Stimulated activated CD4-positive, alpha-beta T cell treated with anti-CD3 and anti-CD28 coated beads, Interleukin-4, amount 100 ng/mL, for 4 hours (primary cell): ENCODE results near the gene SPOPL.

Source experiments
- DNase-seq, 2 experiments: peaks; one replicate each; pipeline ENCODE4 v3.0.0-alpha.2; 2020

SPOPL gene

GRCh38 chr2:138609446-138609845 lies 107.9 kb downstream of the SPOPL start:
- no peak for DNase-seq

GRCh38 chr2:138610201-138610953 lies 108.8 kb downstream of the SPOPL start:
- no peak for DNase-seq

- DNase-seq = no peak
These were observed 113.7 kb downstream of the SPOPL start for GRCh38 chr2:138615257-138615656.

- DNase-seq = no peak
These were observed 115.5 kb downstream of the SPOPL start for GRCh38 chr2:138617026-138617425.

- no peak for DNase-seq
These were observed 117.4 kb downstream of the SPOPL start for GRCh38 chr2:138618971-138619370.

GRCh38 chr2:138620431-138620830 lies 118.9 kb downstream of the SPOPL start:
- no peak for DNase-seq

- no peak for DNase-seq
These were observed 119.6 kb downstream of the SPOPL start for GRCh38 chr2:138621139-138621538.

GRCh38 chr2:138622613-138623012 lies 121.0 kb downstream of the SPOPL start:
- DNase-seq = no peak
